Measurements from ENCODE around the gene ZDHHC8.

The ZDHHC8 gene

DNA sequence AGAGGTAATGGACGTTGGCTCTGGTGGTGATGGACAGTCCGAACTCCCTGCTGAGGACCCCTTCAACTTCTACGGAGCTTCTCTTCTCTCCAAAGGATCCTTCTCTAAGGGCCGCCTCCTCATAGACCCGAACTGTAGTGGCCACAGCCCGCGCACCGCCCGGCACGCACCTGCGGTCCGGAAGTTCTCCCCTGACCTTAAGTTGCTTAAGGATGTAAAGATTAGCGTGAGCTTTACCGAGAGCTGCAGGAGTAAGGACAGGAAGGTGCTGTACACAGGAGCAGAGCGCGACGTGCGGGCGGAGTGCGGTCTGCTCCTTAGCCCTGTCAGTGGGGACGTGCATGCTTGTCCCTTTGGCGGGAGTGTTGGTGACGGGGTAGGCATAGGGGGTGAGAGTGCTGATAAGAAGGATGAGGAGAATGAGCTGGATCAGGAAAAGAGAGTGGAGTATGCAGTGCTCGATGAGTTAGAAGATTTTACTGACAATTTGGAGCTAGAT, 45.5 kb upstream of the ZDHHC8 start:
- H3K4me3 ChIP-seq (replicated peaks in 1 of 2; ENCODE audit: low read depth in 2 of 2, low read length in 2 of 2), result no peak overlapping the region
- DNase-seq (ENCODE audit: low read depth in 2 of 2), result no peak
- no peak for TF ChIP-seq CTCF (IDR thresholded peaks at IDR 0.05; ENCODE audit: low read depth, low read length)

- no peak for TF ChIP-seq CTCF (IDR thresholded peaks at IDR 0.05; ENCODE audit: low read depth, low read length)
- H3K4me3 ChIP-seq (replicated peaks in 1 of 2; ENCODE audit: low read depth in 2 of 2, low read length in 2 of 2), result no peak overlapping the region
- no peak for DNase-seq (ENCODE audit: low read depth in 2 of 2)
Measured at GRCh38 chr22:20086763-20087162, 44.8 kb upstream of the ZDHHC8 start.

DNA sequence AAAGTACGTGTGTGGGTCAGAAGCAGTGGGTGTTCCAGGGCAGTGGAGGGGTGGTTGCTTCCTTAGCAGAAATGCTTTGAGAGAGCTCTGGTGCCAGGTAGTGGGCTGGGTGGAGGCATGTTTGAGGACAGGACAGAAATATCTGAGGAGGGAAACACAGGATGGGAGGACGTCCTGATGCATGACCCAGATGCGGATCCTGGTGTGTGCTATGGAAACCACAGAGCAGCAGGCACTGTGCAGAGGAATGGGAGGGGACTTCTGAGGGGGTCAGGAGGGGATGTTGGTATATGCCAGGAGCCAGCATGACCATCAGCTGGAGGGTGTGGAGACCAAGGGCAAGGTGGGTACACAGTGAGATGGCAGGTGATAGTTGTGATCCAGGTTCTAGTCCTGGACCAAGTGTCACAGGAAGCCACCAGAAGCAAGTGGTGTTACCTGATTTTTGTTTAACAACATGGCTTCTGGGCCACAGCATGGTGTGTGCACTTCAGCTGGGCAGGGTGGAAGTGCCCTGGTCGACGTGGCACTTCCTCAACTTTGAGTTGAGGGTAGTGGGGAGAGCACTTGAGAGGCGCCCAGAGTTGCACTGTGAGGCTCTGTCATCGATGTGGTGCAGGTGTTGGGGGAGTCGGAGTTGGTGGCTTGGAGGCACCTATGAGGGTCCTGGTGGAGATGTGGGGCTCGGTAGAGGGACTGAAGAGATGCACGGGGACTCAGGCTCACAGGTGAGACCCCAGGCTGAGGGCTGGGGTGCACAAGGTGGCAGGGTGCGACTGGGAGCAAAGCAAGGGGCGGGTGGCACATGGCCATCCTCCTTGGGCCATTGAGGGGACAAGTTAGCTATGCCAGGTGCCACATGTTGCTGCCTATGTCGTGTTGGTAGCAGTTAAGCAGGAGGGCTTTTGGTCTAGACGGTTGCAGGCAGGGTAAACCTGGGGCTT, 44.0 kb upstream of the ZDHHC8 start:
- no peak overlapping the region for H3K4me3 ChIP-seq (replicated peaks in 1 of 2; ENCODE audit: low read depth in 2 of 2, low read length in 2 of 2)
- no peak for TF ChIP-seq CTCF (IDR thresholded peaks at IDR 0.05; ENCODE audit: low read depth, low read length)
- DNase-seq (ENCODE audit: low read depth in 2 of 2), result no peak

GRCh38 chr22:20088263-20088648, 43.3 kb upstream of the ZDHHC8 start:
- no peak for DNase-seq (ENCODE audit: low read depth in 2 of 2)
- H3K4me3 ChIP-seq (replicated peaks in 1 of 2; ENCODE audit: low read depth in 2 of 2, low read length in 2 of 2), result no peak overlapping the region
- TF ChIP-seq CTCF (IDR thresholded peaks at IDR 0.05; ENCODE audit: low read depth, low read length), result no peak

DNA sequence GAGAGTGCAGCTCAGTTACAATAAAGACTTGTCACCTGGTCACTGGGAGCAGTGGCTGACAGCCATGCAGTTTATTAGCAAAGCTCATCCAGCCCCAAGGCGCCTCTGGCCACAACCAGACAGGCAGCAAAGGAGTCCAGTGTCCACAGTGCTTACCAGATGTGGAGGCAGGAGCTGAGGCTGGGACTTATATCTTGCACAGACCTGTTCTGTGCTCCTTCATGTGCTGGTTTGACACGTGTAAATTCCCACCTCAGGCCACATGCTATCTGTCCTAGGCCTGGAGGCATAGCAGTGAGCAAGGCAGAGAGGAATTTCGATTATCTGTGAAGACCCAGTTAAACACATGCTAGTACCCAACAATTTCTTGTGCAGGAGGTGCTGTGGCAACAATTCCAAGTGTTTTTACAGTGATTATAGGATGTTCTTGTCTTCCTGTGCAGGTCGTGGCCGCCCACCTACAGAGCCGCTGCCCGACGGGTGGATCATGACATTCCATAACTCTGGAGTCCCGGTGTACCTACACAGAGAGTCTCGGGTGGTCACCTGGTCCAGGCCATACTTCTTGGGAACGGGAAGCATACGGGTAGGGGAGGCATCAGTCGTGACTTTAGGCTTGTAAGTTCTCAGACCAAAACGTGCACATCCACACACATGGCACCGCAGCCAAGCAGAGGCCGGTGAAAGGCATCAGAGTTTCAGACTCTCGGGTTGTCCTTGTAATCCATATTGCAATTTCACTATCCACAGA, 42.2 kb upstream of the ZDHHC8 start:
- DNase-seq (ENCODE audit: low read depth in 2 of 2), result no peak
- no peak for TF ChIP-seq CTCF (IDR thresholded peaks at IDR 0.05; ENCODE audit: low read depth, low read length)
- H3K4me3 ChIP-seq (replicated peaks in 1 of 2; ENCODE audit: low read depth in 2 of 2, low read length in 2 of 2), result no peak overlapping the region

DNA sequence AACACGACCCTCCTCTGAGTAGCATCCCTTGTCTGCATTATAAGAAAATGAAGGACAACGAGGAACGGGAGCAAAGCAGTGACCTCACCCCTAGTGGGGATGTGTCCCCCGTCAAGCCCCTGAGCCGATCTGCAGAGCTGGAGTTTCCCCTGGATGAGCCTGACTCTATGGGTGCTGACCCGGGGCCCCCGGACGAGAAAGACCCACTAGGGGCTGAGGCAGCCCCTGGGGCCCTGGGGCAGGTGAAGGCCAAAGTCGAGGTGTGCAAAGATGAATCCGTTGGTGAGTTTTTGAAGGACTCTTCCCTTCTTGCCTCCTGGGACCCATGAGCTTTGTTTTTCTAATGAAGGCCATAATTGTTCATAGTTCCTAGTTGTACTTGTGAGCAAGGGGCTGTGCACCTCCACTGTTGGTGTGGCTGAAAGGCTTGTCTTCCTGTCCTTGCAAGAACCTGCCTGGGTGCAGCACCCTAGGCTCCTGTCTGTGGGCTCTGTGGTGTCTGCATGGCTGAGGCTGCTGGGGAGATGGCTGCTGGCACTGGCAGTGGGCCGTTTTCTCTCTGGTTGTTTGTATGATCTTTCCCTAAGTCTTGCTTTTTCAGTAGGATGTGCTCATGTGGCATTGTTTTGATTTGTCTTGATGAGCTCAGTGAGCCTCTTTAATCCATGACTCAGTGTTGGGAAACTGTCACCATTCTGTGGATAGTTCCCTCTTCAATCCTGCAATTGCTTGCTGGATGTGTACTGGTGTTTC, 41.5 kb upstream of the ZDHHC8 start:
- peak in 1 of 2 donors; percentile 40 for DNase-seq (ENCODE audit: low read depth in 2 of 2)
- no peak for TF ChIP-seq CTCF (IDR thresholded peaks at IDR 0.05; ENCODE audit: low read depth, low read length)

More for the DNA sequence above, 41.5 kb upstream of the ZDHHC8 start:
- no peak overlapping the region for H3K4me3 ChIP-seq (replicated peaks in 1 of 2; ENCODE audit: low read depth in 2 of 2, low read length in 2 of 2)

Data from cardiac fibroblast (primary cell).